Activated CD8-positive, alpha-beta memory T cell treated with anti-CD3 and anti-CD28 coated beads, Interleukin-2, amount 10 ng/mL, durations not matched to agents 7 days and 5 days (primary cell): ENCODE data around the gene PHC1. TPM values are rescaled to one million over a fixed set of nuclear protein-coding genes. Genes with fewer than 3 reads are reported as not detected.
A peak's percentile ranks its signal among the peaks of the same experiment; 100 is the strongest.

Source experiments
- ATAC-seq: fragments of 150-1000 bp; cut with Tn5 transposase; one replicate; pipeline ENCODE4 v1.10.0; 2021; ENCODE audit warnings: moderate library complexity
- CTCF ChIA-PET: fragments of 350-600 bp; sonication (Branson Sonifier 250); formaldehyde crosslinking; loops from one replicate; lab custom pipeline; 2021; ENCODE audit warnings: antibody characterized with exemption; lab: Charles Lee
- DNase-seq: peaks from one replicate; pipeline ENCODE4 v3.0.0-alpha.2; 2020
- H3K27ac Mint-ChIP-seq: one replicate; pipeline ENCODE4 v1.8.0; 2021; ENCODE audit warnings: mild to moderate bottlenecking, mixed read lengths
- H3K27me3 Mint-ChIP-seq: one replicate; pipeline ENCODE4 v1.8.0; 2021; ENCODE audit warnings: mixed read lengths
- H3K36me3 Mint-ChIP-seq: one replicate; pipeline ENCODE4 v1.8.0; 2021; ENCODE audit warnings: mild to moderate bottlenecking, mixed read lengths
- H3K4me1 Mint-ChIP-seq: one replicate; pipeline ENCODE4 v1.8.0; 2021; ENCODE audit warnings: mixed read lengths
- H3K4me3 Mint-ChIP-seq: one replicate; pipeline ENCODE4 v1.8.0; 2021; ENCODE audit warnings: mild to moderate bottlenecking, moderate library complexity, mixed read lengths
- H3K9me3 Mint-ChIP-seq: one replicate; pipeline ENCODE4 v1.8.0; 2022; ENCODE audit warnings: low read depth, mixed read lengths
- total RNA-seq, 2 experiments: library from RNA; stranded (reverse); gene quantifications; one replicate each; pipeline ENCODE4 v1.2.3, GENCODE V29; 2021

The PHC1 gene
- total RNA-seq, 2 experiments from 2014 or later = 5.1 to 9.2 TPM

- peaks cover 22% of the 10 kb centered on the region for H3K4me1 Mint-ChIP-seq
- H3K9me3 Mint-ChIP-seq = no peaks in the 10 kb centered on the region
- no peak for DNase-seq
- ATAC-seq = no peak
- H3K27ac Mint-ChIP-seq = no peak overlapping the region
- CTCF ChIA-PET = no interaction called here
- H3K36me3 Mint-ChIP-seq = peaks cover 42% of the 10 kb centered on the region
- no peaks in the 10 kb centered on the region for H3K27me3 Mint-ChIP-seq
- H3K4me3 Mint-ChIP-seq = no peak overlapping the region
Measured at GRCh38 chr12:8943565-8944186, 29.4 kb downstream of the PHC1 start.

DNA sequence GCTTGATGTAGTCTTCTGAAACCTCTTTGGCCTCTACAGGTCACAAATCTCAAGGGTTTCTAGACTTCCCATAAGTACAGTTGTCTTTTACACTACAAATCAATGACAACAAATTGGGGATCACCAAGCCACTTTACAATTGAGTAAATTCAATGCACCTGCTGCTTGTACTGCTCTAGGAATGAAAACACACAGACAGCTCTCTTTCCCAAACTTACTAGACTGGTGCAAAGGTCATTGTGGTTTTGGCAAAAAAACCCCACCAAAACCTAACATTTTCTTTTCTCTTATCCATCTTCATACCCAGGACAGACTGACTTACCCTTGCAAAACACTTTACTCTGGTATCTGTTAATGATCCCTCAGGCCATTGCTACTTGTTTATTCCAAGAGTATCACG is 32.4 kb downstream of the PHC1 start:
- no peak for ATAC-seq
- H3K27ac Mint-ChIP-seq = peak overlapping the region; percentile 8
- CTCF ChIA-PET = interaction anchor here (10.1 kb wide), 1 partner anchor 102 kb away, joined by 101 read pairs; no protein-coding TSS in a partner anchor
- no peak for DNase-seq
- peaks cover 29% of the 10 kb centered on the region for H3K4me1 Mint-ChIP-seq
- no peak overlapping the region for H3K4me3 Mint-ChIP-seq
- H3K27me3 Mint-ChIP-seq = no peaks in the 10 kb centered on the region
- peaks cover 39% of the 10 kb centered on the region for H3K36me3 Mint-ChIP-seq
- H3K9me3 Mint-ChIP-seq = no peaks in the 10 kb centered on the region

DNA sequence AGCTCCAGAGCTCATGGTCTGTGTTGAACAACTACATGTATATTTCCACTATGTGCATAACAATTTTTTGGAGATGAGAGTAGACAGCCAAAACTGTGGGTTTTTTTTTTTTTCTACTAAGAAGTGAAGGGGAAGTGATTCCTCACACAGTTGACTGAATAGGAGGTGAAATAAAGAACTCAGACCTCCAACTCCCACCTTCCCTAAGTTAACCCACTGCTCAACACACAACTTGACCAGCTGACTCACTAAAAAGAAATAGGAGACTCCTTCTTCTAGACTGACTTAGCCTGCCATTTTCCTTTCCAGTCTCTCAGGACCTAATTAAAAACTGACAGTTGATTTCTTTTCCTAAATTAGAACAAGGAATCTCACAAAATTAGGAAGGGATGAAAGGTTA is 33.4 kb downstream of the PHC1 start:
- Mint-ChIP-seq H3K27ac (no peak overlapping the region), H3K27me3 (no peaks in the 10 kb centered on the region), H3K36me3 (peaks cover 35% of the 10 kb centered on the region), H3K9me3 (peaks cover 3% of the 10 kb centered on the region), H3K4me3 (peak overlapping the region; percentile 98), H3K4me1 (peaks cover 38% of the 10 kb centered on the region)
- CTCF ChIA-PET = interaction anchor here (1.0 to 10.1 kb wide), 3 partner anchors 28 to 101 kb away, joined by 3 to 101 read pairs (median 71); no protein-coding TSS in a partner anchor
- ATAC-seq = no peak
- no peak for DNase-seq

GRCh38 chr12:8948701-8949341 is 34.5 kb downstream of the PHC1 start:
- ATAC-seq = no peak
- CTCF ChIA-PET = interaction anchor here (0.7 to 10.1 kb wide), 11 partner anchors 10 to 291 kb away, joined by 3 to 101 read pairs (median 9); partner anchors contain the start of gene PHC1
- Mint-ChIP-seq H3K9me3 (peaks cover 9% of the 10 kb centered on the region), H3K27ac (peak overlapping the region; percentile 92), H3K4me1 (peaks cover 49% of the 10 kb centered on the region), H3K4me3 (peak overlapping the region; percentile 98), H3K36me3 (peaks cover 36% of the 10 kb centered on the region), H3K27me3 (no peaks in the 10 kb centered on the region)
- DNase-seq = peak; percentile 48

GRCh38 chr12:8949342-8950220 is 35.3 kb downstream of the PHC1 start, which contains the start of gene M6PR:
TSS of gene M6PR (minus strand) at chr12:8949645. CDS start at chr12:8946404, 3,241 bp downstream.
- peak within 1 kb of the TSS; percentile 92 for H3K27ac Mint-ChIP-seq
- peaks cover 11% of the 10 kb centered on the region for H3K9me3 Mint-ChIP-seq
- peak within 1 kb of the TSS; percentile 98 for H3K4me3 Mint-ChIP-seq
- H3K27me3 Mint-ChIP-seq = no peaks in the 10 kb centered on the region
- DNase-seq (peak; percentile 97), ATAC-seq (peak; percentile 87)
- CTCF ChIA-PET = interaction anchor here (0.5 to 10.1 kb wide), 16 partner anchors 11 to 292 kb away, joined by 3 to 101 read pairs (median 5); partner anchors contain the start of gene PHC1
- peaks cover 55% of the 10 kb centered on the region for H3K4me1 Mint-ChIP-seq
- H3K36me3 Mint-ChIP-seq = peaks cover 39% of the 10 kb centered on the region

- Mint-ChIP-seq H3K36me3 (peaks cover 33% of the 10 kb centered on the region), H3K4me1 (peaks cover 55% of the 10 kb centered on the region), H3K27me3 (no peaks in the 10 kb centered on the region), H3K27ac (peak overlapping the region; percentile 92), H3K4me3 (peak overlapping the region; percentile 98), H3K9me3 (peaks cover 11% of the 10 kb centered on the region)
- DNase-seq = no peak
- ATAC-seq = peak; percentile 14
- CTCF ChIA-PET = interaction anchor here (0.7 to 10.1 kb wide), 16 partner anchors 11 to 292 kb away, joined by 3 to 101 read pairs (median 6); partner anchors contain the start of gene PHC1
Measured at GRCh38 chr12:8950221-8950527, 35.9 kb downstream of the PHC1 start.

- H3K27ac Mint-ChIP-seq = peak overlapping the region; percentile 92
- H3K36me3 Mint-ChIP-seq = peaks cover 33% of the 10 kb centered on the region
- H3K4me1 Mint-ChIP-seq = peaks cover 55% of the 10 kb centered on the region
- ATAC-seq (no peak), DNase-seq (no peak)
- H3K27me3 Mint-ChIP-seq = no peaks in the 10 kb centered on the region
- H3K4me3 Mint-ChIP-seq = peak overlapping the region; percentile 98
- CTCF ChIA-PET = interaction anchor here (0.6 to 10.1 kb wide), 12 partner anchors 10 to 407 kb away, joined by 3 to 101 read pairs (median 6); partner anchors contain the start of gene PHC1
- H3K9me3 Mint-ChIP-seq = peaks cover 11% of the 10 kb centered on the region
Measured at GRCh38 chr12:8950702-8951478, 36.6 kb downstream of the PHC1 start.

- peak overlapping the region; percentile 57 for H3K4me3 Mint-ChIP-seq
- peaks cover 30% of the 10 kb centered on the region for H3K36me3 Mint-ChIP-seq
Measured at GRCh38 chr12:8951744-8952143, 37.4 kb downstream of the PHC1 start.

DNA sequence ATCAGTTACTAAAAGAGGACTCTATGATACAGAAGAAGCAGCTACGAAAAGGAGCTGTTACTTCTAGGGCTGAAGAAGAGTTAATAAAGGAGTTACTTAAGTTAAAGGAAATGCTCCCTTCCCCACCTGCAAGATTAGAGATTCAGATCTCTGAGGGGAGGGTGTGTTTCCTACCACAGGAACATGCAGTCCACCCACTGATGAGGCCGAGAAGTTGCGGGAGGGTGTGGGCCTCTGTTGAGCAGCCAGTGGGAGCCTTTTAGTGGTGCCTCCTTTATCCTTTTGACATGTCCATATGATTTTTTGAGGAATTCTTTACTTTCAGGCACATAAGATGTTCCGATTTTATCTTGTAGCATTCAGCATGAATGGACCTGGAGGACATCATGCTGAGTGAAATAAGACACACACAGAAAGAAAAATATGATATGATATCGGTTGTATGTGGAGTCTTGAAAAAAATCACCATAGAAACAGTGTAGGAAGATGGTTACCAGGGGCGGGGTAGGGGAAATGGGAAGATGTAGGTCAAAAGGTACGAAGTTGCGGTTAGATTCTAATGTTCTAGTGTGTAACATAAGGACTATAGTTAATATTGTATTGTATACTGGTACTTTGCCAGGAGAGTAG is 39.6 kb downstream of the PHC1 start:
- ATAC-seq = no peak
- Mint-ChIP-seq H3K9me3 (peaks cover 14% of the 10 kb centered on the region), H3K27ac (peak overlapping the region; percentile 69), H3K27me3 (no peaks in the 10 kb centered on the region), H3K4me1 (peaks cover 32% of the 10 kb centered on the region), H3K36me3 (peaks cover 31% of the 10 kb centered on the region), H3K4me3 (no peak overlapping the region)
- CTCF ChIA-PET = interaction anchor here (0.9 to 10.1 kb wide), 3 partner anchors 74 to 95 kb away, joined by 3 to 101 read pairs (median 3); no protein-coding TSS in a partner anchor
- no peak for DNase-seq

More at GRCh38 chr12:8951744-8952143, 37.4 kb downstream of the PHC1 start:
- no peak for ATAC-seq
- H3K9me3 Mint-ChIP-seq = peaks cover 11% of the 10 kb centered on the region
- H3K27me3 Mint-ChIP-seq = no peaks in the 10 kb centered on the region
- DNase-seq = peak; percentile 50
- peaks cover 49% of the 10 kb centered on the region for H3K4me1 Mint-ChIP-seq
- H3K27ac Mint-ChIP-seq = peak overlapping the region; percentile 67
- CTCF ChIA-PET = interaction anchor here (0.6 to 10.1 kb wide), 11 partner anchors 10 to 407 kb away, joined by 3 to 101 read pairs (median 5); partner anchors contain the start of gene KLRG1

DNA sequence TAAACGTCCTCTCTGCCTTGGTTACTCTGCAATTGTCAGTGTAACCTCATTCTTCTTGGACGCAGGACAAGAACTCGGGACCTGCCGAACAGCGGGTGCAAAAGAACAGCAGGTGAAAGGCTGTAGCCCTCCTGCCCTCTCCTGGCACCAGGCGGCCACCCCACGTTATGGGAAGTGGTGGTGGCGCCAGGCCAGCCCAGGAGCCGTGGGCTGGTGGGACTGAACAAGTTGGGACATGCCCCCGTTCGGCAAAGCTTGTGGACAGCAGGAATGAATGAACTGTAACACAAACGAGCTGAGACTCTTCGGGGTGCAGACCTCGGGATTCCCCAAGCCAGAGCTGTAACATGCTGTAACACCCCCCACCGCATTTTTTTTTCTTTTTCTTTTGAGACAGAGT is 41.8 kb downstream of the PHC1 start:
- peaks cover 14% of the 10 kb centered on the region for H3K9me3 Mint-ChIP-seq
- ATAC-seq = no peak
- no peak overlapping the region for H3K27ac Mint-ChIP-seq
- H3K4me3 Mint-ChIP-seq = no peak overlapping the region
- peaks cover 30% of the 10 kb centered on the region for H3K4me1 Mint-ChIP-seq
- H3K27me3 Mint-ChIP-seq = no peaks in the 10 kb centered on the region
- CTCF ChIA-PET = no interaction called here
- H3K36me3 Mint-ChIP-seq = peaks cover 31% of the 10 kb centered on the region
- no peak for DNase-seq

DNA sequence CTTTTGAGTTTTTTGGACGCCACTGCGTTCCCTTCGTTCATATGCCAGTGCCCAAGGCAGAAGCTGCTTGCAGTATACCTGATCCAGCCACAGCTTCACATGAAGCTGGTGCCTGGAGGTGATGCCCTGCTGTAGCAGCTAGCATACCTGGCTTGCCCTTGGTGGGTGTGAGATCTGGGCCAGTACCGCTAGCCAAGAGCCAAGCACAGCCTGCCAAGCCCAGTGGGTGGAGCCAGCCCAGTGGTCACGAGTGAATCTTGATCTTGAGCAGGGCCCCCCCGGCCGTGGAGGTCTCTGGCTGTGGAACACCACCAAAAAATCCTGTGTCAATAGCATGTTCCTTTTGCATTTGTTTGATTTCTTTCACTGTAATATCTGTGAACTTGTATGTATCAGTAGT is 42.5 kb downstream of the PHC1 start:
- CTCF ChIA-PET = no interaction called here
- DNase-seq (no peak), ATAC-seq (no peak)
- H3K27ac Mint-ChIP-seq = no peak overlapping the region
- peaks cover 14% of the 10 kb centered on the region for H3K9me3 Mint-ChIP-seq
- H3K4me1 Mint-ChIP-seq = peaks cover 25% of the 10 kb centered on the region
- H3K27me3 Mint-ChIP-seq = no peaks in the 10 kb centered on the region
- no peak overlapping the region for H3K4me3 Mint-ChIP-seq
- peaks cover 33% of the 10 kb centered on the region for H3K36me3 Mint-ChIP-seq

DNA sequence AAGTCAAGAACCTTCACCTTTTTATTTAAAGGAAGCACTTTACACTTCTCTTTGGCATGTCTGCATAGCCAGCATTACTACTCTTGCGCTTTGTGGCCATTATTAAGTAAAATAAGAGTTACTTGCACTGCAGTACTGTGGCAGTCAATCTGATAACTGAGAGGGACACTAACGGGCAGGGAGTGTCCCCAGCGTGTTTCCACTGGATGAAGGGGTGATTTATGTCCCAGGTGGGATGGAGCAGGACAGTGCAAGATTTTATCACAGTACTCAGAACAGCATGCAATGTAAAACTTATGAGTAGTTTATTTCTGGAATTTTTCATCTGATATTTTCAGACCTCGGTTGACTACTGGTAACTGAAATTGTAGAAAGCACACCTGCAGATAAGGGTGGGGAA is 43.3 kb downstream of the PHC1 start:
- H3K4me3 Mint-ChIP-seq = no peak overlapping the region
- DNase-seq = no peak
- H3K27ac Mint-ChIP-seq = no peak overlapping the region
- peaks cover 19% of the 10 kb centered on the region for H3K4me1 Mint-ChIP-seq
- peaks cover 15% of the 10 kb centered on the region for H3K9me3 Mint-ChIP-seq
- CTCF ChIA-PET = no interaction called here
- peaks cover 35% of the 10 kb centered on the region for H3K36me3 Mint-ChIP-seq
- no peaks in the 10 kb centered on the region for H3K27me3 Mint-ChIP-seq
- ATAC-seq = no peak
